NCI-H128 (cell line): Measurements from ENCODE around the gene FBXL7.

Experiments used
- DNase-seq: peaks from one replicate; lab custom pipeline; 2025; ENCODE audit not compliant: unreplicated experiment; lab: John Stamatoyannopoulos, UW

Gene FBXL7

DNA sequence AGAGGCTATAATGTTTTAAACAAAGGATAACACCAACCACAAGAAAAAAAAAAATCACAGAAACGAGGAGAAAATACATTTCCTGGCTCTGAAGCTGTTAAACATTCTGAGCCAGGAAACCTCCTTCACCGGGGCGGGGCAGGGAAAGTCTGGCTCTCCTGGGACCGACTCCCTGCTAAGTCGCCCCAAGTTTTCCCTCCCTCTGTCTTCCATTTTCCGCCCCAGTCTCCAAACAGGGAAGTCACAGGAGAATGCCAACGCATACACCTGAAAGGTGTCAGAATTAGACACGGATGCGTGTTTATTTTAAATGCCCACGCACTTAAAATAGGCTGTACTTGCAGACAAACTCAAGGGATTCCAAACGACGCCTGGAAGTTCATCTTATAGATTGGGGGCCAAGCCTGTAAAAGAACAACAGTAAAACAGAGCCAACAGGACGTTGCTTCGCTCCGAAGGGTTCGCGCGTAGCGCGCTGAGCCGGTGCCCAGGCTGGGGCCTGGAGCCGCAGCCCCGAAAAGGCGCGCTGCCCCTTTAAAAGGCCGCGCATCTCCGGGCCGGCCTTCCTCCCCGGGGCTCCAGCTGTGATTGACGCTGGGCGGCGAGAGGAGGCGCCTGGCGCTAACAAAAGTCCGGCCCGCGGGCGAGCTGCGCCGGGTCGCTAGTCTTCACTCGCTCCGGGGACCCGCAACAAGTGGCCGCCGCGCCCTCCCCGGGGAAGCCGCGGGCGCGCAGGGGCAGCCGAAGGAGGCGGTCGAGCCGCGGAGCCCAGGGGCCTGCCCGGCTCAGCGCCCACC lies at the start of gene FBXL7:
FBXL7 (plus strand) TSS at position 653 of the 797 bp plus-strand sequence.
- DNase-seq = no peak

DNA sequence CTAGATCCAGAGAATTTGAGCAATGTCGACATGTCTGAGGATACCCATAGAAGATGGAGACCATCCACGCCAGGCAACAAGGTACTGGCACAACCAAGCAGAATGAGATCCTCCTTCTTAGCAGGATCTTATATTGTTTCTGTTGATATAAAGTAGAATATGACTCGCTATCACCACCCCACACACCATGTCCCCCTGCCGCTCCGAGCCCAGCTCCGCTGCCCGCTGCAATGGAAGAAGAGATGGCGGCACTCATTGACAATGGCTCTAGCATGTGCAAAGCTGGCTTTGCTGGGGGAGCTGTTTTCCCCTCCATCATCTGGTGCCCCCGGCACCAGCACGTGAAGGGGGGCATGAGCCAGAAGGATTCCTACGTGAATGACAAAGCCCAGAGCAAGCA lies 49.5 kb upstream of the FBXL7 start:
- DNase-seq = no peak

DNA sequence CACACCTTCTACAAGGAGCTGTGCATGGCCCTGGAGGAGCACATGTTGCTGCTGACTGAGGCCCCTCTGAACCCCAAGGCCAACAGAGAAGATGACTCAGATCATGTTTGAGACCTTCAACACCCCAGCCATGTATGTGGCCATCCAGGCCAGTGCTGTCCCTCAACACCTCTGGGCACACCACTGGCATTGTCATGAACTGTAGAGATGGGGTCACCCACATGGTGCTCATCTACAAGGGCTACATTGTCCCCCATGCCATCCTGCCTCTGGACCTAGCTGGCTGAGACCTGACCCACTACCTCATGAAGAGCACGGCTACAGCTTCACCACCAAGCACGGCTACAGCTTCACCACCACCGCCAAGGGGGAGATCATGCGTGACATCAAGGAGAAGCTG lies 49.0 kb upstream of the FBXL7 start:
- no peak for DNase-seq

DNA sequence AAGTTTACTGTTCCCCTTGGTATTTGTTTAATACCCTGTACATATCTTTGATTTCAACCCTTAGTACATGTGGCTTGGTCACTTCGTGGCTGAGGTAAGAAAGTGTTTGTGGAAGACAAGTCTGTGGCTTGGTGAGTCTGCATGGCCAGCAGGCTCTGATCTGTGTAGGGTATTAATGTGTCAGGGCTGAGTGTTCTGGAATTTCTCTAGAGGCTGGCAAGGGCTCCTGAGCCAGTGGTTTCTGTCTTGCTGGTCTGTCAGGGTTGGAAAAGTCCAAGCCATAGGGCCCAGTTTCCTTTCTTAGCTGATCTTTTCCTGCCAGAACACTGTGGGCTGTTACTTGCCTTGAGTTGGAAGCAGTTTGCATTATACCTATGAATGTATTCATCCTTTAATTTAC lies 48.0 kb upstream of the FBXL7 start:
- DNase-seq = no peak

DNA sequence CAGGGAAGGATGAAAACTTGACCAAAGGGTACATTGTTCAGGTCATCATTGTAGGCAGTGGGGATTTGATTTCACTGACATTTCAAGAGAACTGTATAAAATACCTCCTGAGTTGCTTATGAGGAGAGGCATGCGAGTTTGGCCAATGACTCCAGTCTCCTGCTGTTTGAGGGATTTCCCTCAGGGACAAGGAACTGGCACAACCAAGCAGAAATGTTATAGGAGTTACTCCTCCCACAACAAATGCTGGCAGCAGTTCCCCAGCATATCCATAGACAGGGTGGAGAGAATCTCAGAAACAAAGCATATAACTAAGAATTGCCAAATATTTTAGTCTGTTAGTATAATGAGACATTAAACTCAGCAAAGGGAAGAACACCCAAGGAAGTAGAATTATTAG lies 47.2 kb upstream of the FBXL7 start:
- DNase-seq = no peak

DNA sequence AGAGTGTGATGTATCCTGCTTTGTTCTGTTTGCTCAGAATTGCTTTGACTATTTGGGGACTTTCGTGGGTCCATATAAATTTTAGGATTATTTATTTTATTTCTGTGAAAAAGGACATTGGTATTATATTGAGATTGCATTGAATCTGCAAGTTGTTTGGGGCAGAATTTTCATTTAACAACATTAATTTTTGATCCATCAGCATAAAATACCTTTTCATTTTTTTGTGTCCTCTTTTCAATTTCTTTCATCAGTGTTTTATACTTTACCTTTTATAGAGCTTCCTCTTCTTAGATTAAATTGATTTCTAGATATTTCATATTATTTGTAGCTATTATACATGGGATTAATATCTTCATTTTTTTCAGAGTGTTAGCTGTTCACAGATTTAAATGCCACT lies 40.8 kb upstream of the FBXL7 start:
- no peak for DNase-seq

DNA sequence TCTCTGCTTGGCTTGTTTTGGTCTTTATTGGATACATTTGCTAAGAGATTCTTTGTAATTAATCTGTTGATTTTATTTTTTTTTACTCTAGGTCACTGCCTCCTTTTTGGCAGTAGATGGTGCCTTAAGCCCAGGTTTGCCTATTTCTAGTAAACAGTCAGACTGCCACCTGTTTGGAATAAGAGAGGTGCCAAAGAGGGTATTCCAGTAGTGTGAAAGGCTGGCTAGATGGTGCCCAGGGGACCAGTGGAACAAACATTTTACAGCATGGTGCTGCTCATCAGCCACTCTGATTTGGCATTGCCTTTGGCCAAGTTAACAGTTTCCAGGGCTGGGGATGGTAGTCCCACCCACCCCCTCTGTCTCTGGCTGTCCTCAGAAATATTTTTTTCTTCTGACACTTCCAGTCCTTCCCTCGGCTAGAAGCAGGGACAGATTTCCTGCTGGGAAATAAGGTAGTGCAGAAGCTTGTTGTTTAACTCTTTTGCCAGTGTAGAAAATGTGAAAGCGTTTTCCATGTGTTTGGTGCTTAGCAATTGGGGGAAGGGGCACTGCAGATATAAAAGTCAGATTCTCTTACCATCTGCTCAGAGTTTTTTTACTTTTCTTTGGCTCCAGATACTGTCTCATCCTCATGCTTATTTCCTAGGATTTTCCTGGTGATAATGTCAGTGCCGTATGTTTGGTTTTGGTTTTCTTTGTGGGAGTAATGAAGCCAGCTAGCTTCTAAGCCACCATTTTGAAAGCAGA lies 36.6 kb upstream of the FBXL7 start:
- DNase-seq = no peak

DNA sequence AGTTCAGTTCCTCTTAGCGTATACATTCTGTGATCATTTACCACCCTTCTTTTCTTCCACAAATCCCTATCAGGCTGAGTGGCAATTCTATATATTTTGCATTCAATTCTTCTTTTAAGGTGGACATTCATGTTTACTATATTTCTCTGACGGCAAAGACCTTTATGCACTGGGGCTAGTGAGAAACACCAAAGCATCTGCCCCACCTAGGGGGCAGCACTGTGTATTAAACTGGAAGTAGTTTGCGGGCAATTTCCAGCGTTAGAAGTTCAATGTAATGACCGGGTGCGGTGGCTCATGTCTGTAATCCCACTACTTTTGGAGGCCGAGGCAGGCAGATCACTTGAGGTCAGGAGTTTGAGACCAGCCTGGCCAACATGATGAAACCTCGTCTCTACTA lies 27.9 kb upstream of the FBXL7 start:
- DNase-seq = no peak

DNA sequence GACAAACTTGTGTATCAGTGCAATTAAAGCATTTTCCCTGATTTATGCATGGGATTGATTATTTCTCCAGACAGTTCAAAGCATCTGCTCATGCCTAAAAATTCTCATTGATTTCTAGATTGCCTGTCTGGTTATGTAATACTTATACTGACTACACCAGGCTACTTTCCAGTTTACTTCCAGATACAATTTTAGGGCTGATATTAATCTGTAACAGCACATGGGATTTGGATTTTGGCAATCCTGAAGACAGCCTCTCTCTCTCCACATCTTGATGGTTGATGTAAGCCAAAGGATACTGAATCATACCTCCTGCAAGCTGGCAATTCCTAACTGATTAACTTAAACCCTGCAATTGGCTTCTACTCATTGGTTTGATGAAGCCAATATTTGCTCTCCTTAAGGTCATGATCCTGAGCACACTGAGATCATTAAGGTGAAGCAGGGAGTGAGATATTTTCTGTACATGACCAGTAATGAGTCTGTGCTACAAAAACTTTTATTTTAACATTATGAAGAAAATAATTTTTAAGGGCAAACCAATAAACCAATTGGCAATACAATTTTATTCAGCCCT lies 25.7 kb upstream of the FBXL7 start:
- DNase-seq = no peak

DNA sequence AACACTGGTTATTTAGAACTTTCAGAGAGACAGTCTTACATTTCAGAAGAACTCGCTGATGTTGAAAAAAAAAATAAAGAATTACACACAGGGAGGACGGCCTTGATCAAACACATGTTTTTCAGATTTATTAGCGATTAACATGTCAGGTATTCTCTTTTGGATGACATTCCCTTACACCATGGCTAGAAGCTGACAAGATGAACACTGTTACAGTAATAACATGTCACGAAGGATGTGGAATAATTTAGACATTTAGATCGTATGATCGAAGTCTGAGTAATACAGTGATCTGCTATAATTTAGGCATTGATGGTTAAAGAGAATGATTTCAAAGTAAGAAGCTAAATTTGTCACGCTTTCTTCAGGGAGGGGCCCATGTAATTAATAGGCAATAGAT lies 24.6 kb upstream of the FBXL7 start:
- no peak for DNase-seq

DNA sequence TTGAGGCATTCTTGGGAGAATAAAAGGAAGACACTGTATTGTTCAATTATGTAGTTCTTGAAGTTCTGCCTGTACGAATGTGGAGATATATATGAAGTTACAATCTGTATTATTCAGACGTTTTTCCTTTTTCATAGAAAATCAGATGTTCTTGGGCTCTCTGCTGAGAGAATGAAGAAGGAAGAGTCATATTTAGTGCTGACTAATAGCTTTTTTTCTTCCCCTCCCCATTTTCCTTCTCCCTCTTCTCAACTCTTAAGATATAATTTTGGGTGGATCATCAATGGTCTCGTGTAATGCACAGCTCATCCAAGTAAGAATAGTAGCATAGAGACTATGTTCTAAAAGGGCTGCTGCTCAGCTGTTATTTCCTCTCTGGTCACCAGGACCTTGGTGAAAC lies 23.0 kb upstream of the FBXL7 start:
- DNase-seq = no peak

DNA sequence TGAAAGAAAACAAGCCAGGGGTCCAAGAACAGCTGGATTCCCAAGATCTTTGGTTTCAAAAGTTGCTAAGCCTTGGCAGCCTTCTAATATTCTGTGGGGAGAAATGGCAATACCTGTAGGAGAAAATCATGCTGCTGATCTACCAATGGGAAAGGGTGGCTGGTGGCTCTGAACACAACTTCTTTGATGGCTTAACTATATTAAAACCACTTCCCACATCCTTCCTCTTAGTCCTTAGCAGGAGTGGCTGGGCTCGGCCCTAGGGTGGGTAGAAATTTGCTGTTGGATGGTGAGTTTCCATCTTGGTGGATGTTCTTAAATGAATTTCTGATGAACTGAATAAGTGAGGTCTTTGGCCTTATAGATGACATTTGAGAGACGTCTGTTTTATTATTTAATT lies 19.5 kb upstream of the FBXL7 start:
- no peak for DNase-seq

DNA sequence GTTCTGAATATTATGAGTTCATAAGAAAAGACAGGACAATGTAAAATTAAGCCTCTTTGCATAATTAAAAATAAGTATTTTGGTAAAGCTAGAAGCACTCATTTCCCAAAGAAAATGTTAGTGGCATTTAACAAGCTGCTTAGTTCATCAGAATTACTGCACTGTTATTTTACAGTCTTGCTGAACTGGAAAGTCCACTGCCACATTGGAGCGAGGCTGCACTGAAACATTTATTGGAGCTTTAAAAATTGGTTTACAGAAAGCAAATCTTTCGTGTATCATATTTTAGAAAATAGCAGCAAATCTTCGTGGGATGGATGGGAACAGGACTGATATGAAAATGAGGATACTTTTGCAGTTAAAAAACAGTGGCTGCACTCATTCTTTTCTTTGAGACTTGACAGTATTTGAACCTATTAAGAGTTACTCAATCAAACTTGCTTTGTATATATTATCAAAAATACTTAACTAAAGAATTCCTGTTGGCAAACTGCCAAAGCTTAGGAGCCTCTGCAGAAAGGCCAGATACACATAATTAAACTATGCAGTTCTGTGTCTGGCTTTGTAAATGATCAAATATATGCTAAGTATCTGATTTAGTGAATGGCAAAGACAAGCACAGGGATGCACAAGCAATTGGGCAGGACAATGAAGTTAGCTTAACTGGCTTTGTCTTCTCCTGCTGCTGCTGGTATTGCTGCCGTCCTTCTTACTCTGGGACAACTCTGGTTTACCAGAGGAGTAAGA lies 16.5 kb upstream of the FBXL7 start:
- DNase-seq = no peak

DNA sequence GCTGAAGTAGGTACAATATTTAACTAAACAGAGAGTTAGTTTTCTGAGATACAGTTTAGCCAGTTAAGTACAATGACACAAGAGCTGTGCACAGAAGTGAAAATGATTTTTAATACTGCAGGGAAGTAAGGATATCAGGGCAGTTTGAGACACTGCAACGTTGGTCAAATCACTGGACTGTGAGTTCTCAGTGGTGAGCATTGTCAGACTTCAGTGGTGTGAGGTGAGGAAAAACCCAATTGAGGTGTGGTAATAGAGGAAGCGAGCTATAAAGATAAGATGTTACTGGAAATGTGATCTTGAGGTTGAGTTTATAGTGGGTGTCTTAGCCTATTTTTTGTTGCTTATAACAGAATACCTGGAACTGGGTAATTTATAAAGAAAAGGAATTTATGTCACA lies 12.8 kb upstream of the FBXL7 start:
- no peak for DNase-seq

DNA sequence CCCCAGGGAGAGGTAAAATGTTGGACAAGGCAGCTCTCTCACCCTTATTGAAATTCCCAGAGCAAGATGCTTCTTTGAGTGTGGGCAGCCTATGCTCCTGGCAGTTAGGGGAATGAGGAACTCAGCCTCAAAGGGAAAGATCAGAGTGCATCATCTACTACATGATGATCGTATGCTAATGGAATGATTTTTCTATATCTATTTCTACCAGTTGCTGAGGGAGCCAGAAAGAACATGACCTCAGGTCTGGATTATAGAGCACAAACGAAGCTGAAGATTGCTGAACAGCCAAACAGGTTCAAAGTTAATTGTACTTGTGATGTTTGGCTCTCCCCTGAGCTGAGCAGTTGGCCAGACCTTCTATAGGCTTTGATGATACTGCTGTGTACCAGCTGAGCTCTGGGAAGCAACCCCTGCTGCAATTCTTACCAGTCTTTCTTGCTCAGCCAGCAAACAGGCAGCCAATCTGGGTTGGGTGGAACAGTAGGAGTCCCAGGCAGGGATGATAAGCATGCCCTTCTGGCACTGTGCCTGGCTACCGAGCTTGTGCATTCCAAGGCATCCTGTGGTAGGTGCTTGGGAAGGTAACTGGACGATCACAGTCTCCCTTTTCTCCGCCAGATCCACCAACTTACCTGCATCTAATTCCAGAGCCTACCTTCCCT lies 10.3 kb upstream of the FBXL7 start:
- no peak for DNase-seq

DNA sequence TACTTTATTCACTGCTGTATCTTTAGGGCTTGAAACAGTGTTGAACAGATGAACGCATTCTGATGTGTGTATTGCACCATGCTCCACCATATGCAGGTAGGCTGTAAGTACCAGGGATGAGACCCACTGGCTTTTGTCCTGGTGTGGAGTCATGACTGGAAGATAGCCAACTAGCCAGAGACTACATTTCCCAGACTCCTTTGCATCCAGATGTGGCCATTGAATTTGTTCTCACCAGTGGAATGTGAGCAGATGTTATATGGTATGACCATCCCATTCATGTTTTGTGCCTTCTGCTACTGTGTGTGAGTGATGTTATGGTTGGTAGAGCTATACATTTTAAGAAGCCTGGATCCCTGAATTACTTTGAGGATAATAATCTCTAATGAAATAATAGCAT lies 7.4 kb upstream of the FBXL7 start:
- DNase-seq = no peak

DNA sequence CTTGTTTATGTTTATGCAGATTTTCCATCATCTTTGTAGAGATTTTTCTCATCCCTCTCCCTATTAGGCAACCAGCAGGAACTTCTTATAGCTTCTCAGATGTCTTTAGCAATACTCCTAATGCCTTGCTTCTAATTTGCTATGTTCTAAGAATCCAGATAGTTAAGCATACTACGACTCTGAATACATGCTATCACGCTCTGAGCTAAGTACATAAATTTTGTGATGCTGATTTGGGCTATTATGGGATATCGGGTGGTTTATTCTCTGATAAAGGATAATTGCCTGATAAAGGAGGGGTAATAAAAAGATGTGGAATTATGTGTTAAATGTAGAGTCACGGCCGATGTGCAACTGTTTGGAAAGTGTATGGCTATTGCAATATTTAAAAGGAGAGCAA lies 6.5 kb upstream of the FBXL7 start:
- no peak for DNase-seq

DNA sequence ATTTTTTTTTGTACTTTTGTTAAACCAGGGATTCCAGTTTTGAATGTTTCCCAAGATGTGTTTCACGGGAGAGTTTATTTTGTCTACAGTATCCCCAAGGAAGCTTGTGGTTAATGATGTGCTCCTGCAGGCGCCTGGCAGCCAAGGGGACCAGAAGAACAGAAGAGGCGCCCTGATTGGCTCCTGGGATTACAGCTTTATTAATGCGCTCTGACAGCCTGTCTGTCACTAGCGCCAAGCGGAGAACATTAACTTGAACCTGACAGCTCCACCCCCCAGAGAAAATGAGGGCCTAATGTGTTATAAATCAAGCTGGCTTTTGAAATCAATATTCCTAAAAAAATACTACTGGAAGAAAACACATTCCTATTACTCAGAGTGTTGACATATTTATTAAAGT lies 5.0 kb upstream of the FBXL7 start:
- DNase-seq = no peak

DNA sequence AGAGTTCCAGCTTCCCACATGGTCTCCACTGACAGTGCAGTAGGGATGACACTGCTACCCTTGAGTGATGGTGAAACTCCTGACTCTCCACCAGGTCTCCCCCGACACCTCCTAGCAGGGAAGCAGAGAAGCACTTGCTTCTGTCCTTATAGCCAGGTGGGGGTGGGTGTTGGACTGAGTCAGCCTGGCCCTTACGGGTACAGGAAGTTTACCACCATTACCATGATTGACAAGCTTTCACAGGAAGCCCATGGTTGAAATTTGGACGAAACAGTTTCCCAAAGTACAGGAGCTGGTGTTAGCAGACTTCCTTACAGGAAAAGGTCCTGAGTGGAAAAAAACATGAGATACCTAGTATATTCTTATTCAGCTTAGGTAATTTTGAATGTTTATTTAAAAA lies 3.1 kb upstream of the FBXL7 start:
- DNase-seq = no peak

DNA sequence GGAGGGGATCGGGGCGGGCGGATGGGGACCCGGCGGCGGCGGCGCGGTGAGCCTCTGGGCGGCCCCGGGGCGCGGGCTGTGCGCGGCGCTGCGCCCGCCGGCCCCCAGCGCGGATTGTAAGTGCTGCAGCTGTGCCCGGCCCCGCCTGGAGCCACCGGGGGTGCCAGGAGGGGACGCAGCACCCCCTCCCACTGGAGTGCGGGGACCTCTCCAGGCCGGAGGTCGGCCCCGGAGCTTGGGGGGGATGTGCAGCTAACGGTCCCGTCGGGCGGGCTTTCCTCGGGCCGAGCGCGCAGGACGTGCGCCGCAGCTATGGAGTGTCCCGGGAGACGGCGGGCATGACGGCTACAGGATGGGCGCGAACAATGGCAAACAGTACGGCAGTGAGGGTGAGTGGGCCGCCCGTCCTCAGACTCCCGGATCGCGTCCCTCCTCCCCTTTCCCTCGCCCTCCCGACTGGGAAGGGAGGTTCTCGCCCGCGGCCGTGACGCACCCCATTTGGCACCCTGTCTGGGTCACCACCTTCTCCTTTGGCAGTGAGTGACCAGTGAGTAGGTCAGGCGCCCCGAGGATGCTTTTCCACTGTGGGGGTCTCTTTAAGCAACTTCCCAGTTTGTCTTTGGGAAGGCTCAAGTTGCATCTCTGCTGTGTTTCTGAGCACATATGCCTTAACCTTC lies 483 bp downstream of the FBXL7 start:
- no peak for DNase-seq
